Natural killer cell (primary cell): ENCODE measurements around the gene TENM4. TPM values are rescaled to one million over a fixed set of nuclear protein-coding genes. Genes with fewer than 3 reads are reported as not detected.

ENCODE experiments used
- ATAC-seq, 3 donors: fragments of 150-1000 bp in 2 of 3; fragments of 200-7000 bp in 1 of 3; cut with Tn5 transposase; 1 replicate in 1 of 3; 2 replicates in 2 of 3; pipeline ENCODE4 v1.10.0; 2021; ENCODE audit warnings: mild to moderate bottlenecking in 2 of 3, moderate library complexity in 2 of 3
- DNase-seq, 2 donors: peaks; one replicate each; pipeline versions ENCODE4 v3.0.0 to v3.0.0-alpha.2; 2013 to 2021; ENCODE audit warnings: mixed read lengths in 1 of 2
- H3K27ac ChIP-seq: one replicate; pipeline ENCODE4 v1.5.1; 2013; ENCODE audit warnings: mild to moderate bottlenecking, low read length
- H3K27me3 ChIP-seq: one replicate; pipeline ENCODE4 v1.6.1; 2013; ENCODE audit warnings: low read length; ENCODE audit not compliant: control insufficient read depth, insufficient read depth
- H3K36me3 ChIP-seq: one replicate; pipeline ENCODE4 v1.6.1; 2013; ENCODE audit warnings: low read length; ENCODE audit not compliant: control insufficient read depth, insufficient read depth
- H3K4me1 ChIP-seq: one replicate; pipeline ENCODE4 v1.6.1; 2013; ENCODE audit warnings: low read length; ENCODE audit not compliant: control insufficient read depth, insufficient read depth
- H3K4me3 ChIP-seq: one replicate; pipeline ENCODE4 v1.5.1; 2013; ENCODE audit warnings: low read length
- H3K9me3 ChIP-seq: one replicate; pipeline ENCODE4 v1.6.1; 2013; ENCODE audit warnings: low read length; ENCODE audit not compliant: control insufficient read depth, insufficient read depth
- H3K27ac Mint-ChIP-seq, 2 donors: one replicate each; pipeline ENCODE4 v1.8.0; 2022; ENCODE audit warnings: mild to moderate bottlenecking in 2 of 2, mixed read lengths in 2 of 2, moderate library complexity in 1 of 2
- H3K27me3 Mint-ChIP-seq, 2 donors: one replicate each; pipeline ENCODE4 v1.8.0; 2022; ENCODE audit warnings: low read depth in 2 of 2, mixed read lengths in 2 of 2
- H3K36me3 Mint-ChIP-seq: one replicate; pipeline ENCODE4 v1.8.0; 2022; ENCODE audit warnings: mixed read lengths
- H3K4me1 Mint-ChIP-seq, 2 donors: one replicate each; pipeline ENCODE4 v1.8.0; 2022; ENCODE audit warnings: mixed read lengths in 2 of 2
- H3K4me3 Mint-ChIP-seq: one replicate; pipeline ENCODE4 v1.8.0; 2022; ENCODE audit warnings: mild to moderate bottlenecking, moderate library complexity, mixed read lengths
- H3K9me3 Mint-ChIP-seq, 2 donors: one replicate each; pipeline ENCODE4 v1.8.0; 2022; ENCODE audit warnings: mixed read lengths in 2 of 2
- CTCF ChIP-seq: fragments of 200-600 bp; IDR thresholded peaks from one replicate; pipeline ENCODE4 v1.8.0; 2022; ENCODE audit warnings: antibody characterized with exemption
- WGBS: methylation state at CpG from one replicate; pipeline ENCODE4 v1.1.7; 2013; ENCODE audit warnings: missing lambda C conversion rate; ENCODE audit not compliant: insufficient coverage; 5-methylcytosine and 5-hydroxymethylcytosine counted together
- intact Hi-C: fragments of 100-400 bp; cut with micrococcal nuclease; formaldehyde crosslinking; loops from one replicate; pipeline ENCODE4 v1.14.2; 2022
- total RNA-seq, 4 donors: library from RNA; stranded (reverse); fragments of 120-200 nt in 1 of 4; gene quantifications; one replicate each; pipeline versions ENCODE4 v1.2.3 to v1.2.4, GENCODE V29; 2013 to 2022

TENM4 gene
- total RNA-seq, 3 donors from 2014 or later (not counting 1 experiment from before 2014, with no cell fraction given): 0.63 to 0.75 TPM; not detected in 1

DNA sequence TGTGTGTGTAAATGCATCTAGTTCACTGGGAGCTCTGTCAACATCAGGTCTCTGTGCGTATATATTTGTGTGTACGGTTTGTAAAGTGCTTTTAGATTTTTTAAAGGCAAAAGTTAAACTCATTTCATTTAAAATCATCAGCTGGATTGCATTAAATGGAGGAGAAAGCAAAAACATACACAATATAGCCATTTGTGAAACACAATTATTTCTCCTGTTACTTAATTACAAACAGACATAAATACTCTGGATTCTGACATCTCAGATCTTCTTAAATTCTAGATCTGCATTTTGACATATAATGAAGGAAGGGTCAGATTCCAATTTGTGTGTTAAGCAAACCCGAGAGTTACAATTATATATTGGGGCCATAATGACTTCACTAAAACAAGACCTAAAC, 590.8 kb downstream of the TENM4 start:
- no peak overlapping the region for H3K27ac Mint-ChIP-seq
- no peaks in the 10 kb centered on the region for H3K36me3 ChIP-seq
- H3K36me3 Mint-ChIP-seq: no peaks in the 10 kb centered on the region
- ATAC-seq (no peak), DNase-seq (no peak)
- no peaks in the 10 kb centered on the region for H3K9me3 Mint-ChIP-seq
- intact Hi-C loops: no loop called here
- H3K27me3 ChIP-seq: no peaks in the 10 kb centered on the region
- peaks cover 4 to 6% of the 10 kb centered on the region in 2 donors for H3K27me3 Mint-ChIP-seq
- H3K4me1 ChIP-seq: no peaks in the 10 kb centered on the region
- H3K27ac ChIP-seq: no peak overlapping the region
- no peak overlapping the region for H3K4me3 ChIP-seq
- no peaks in the 10 kb centered on the region for H3K4me1 Mint-ChIP-seq
- no peak overlapping the region for H3K4me3 Mint-ChIP-seq
- no peak for TF ChIP-seq CTCF
- 100% methylated on average over 1 of the region's 3 CpGs for WGBS
- no peaks in the 10 kb centered on the region for H3K9me3 ChIP-seq

GRCh38 chr11:78846269-78846668, 594.6 kb downstream of the TENM4 start:
- TF ChIP-seq CTCF: no peak
- Histone ChIP-seq H3K4me1 (no peaks in the 10 kb centered on the region), H3K4me3 (no peak overlapping the region), H3K27ac (no peak overlapping the region), H3K36me3 (no peaks in the 10 kb centered on the region), H3K27me3 (no peaks in the 10 kb centered on the region), H3K9me3 (no peaks in the 10 kb centered on the region)
- Mint-ChIP-seq H3K27me3 (peaks cover 16 to 19% of the 10 kb centered on the region in 2 donors), H3K4me3 (no peak overlapping the region), H3K9me3 (no peaks in the 10 kb centered on the region), H3K36me3 (no peaks in the 10 kb centered on the region), H3K27ac (no peak overlapping the region), H3K4me1 (no peaks in the 10 kb centered on the region)
- WGBS: 63% methylated on average over 5 of the region's 5 CpGs
- no peak for ATAC-seq
- no peak for DNase-seq
- intact Hi-C loops: no loop called here

- no peaks in the 10 kb centered on the region for H3K36me3 Mint-ChIP-seq
- Histone ChIP-seq H3K36me3 (no peaks in the 10 kb centered on the region), H3K27ac (no peak overlapping the region), H3K9me3 (no peaks in the 10 kb centered on the region), H3K27me3 (no peaks in the 10 kb centered on the region), H3K4me1 (no peaks in the 10 kb centered on the region), H3K4me3 (no peak overlapping the region)
- H3K27ac Mint-ChIP-seq: no peak overlapping the region
- DNase-seq: no peak
- no peak for TF ChIP-seq CTCF
- 78% methylated on average over 1 of the region's 6 CpGs for WGBS
- no peak overlapping the region for H3K4me3 Mint-ChIP-seq
- H3K9me3 Mint-ChIP-seq: no peaks in the 10 kb centered on the region
- H3K4me1 Mint-ChIP-seq: no peaks in the 10 kb centered on the region
- no peak for ATAC-seq
- intact Hi-C loops: no loop called here
- H3K27me3 Mint-ChIP-seq: peaks cover 17 to 19% of the 10 kb centered on the region in 2 donors
Observed at GRCh38 chr11:78845496-78845895, 595.3 kb downstream of the TENM4 start.

GRCh38 chr11:78841456-78842060, 599.3 kb downstream of the TENM4 start:
- no peaks in the 10 kb centered on the region for H3K27me3 ChIP-seq

More at GRCh38 chr11:78841456-78842060, 599.3 kb downstream of the TENM4 start:
- no peaks in the 10 kb centered on the region for H3K4me1 Mint-ChIP-seq
- no peak for TF ChIP-seq CTCF
- intact Hi-C loops: no loop called here
- no peak overlapping the region for H3K4me3 ChIP-seq
- H3K4me3 Mint-ChIP-seq: no peak overlapping the region
- H3K36me3 ChIP-seq: no peaks in the 10 kb centered on the region
- H3K9me3 ChIP-seq: no peaks in the 10 kb centered on the region
- H3K27ac ChIP-seq: no peak overlapping the region
- no peaks in the 10 kb centered on the region for H3K36me3 Mint-ChIP-seq
- DNase-seq (no peak), ATAC-seq (no peak)
- H3K27me3 Mint-ChIP-seq: peaks cover 12 to 17% of the 10 kb centered on the region in 2 donors
- H3K4me1 ChIP-seq: no peaks in the 10 kb centered on the region
- no peaks in the 10 kb centered on the region for H3K9me3 Mint-ChIP-seq
- H3K27ac Mint-ChIP-seq: no peak overlapping the region
- 67% methylated on average over 5 of the region's 5 CpGs for WGBS
